Activated CD4-positive, alpha-beta memory T cell treated with anti-CD3 and anti-CD28 coated beads, Interleukin-2, amount 10 ng/mL, durations not matched to agents 7 days and 5 days (primary cell): ENCODE measurements around the gene SERPINA6. TPM values are rescaled to one million over a fixed set of nuclear protein-coding genes. Genes with fewer than 3 reads are reported as not detected.
"Not testable (repeated sequence)": the region's sequence is repeated elsewhere in the genome, so short reads cannot be mapped to it uniquely, and the experiment has no call there.

ENCODE experiments used
- CTCF ChIA-PET: fragments of 350-600 bp; sonication (Branson Sonifier 250); formaldehyde crosslinking; loops from one replicate; lab custom pipeline; 2021; ENCODE audit warnings: antibody characterized with exemption, inconsistent platforms; lab: Charles Lee
- POLR2A ChIA-PET: fragments of 350-600 bp; sonication (Branson Sonifier 250); formaldehyde crosslinking; loops from one replicate; lab custom pipeline; 2021; ENCODE audit warnings: antibody characterized with exemption; lab: Charles Lee
- DNase-seq: peaks from one replicate; pipeline ENCODE4 v3.0.0-alpha.2; 2020
- H3K27ac Mint-ChIP-seq: one replicate; pipeline ENCODE4 v1.8.0; 2021; ENCODE audit warnings: mild to moderate bottlenecking, mixed read lengths
- H3K27me3 Mint-ChIP-seq: one replicate; pipeline ENCODE4 v1.8.0; 2021; ENCODE audit warnings: mixed read lengths
- H3K36me3 Mint-ChIP-seq: one replicate; pipeline ENCODE4 v1.8.0; 2021; ENCODE audit warnings: low read depth, mixed read lengths
- H3K4me1 Mint-ChIP-seq: one replicate; pipeline ENCODE4 v1.8.0; 2021; ENCODE audit warnings: mixed read lengths
- H3K4me3 Mint-ChIP-seq: one replicate; pipeline ENCODE4 v1.8.0; 2021; ENCODE audit warnings: mild to moderate bottlenecking, mixed read lengths
- H3K9me3 Mint-ChIP-seq: one replicate; pipeline ENCODE4 v1.8.0; 2021; ENCODE audit warnings: mixed read lengths
- total RNA-seq, 2 experiments: library from RNA; stranded (reverse); gene quantifications; one replicate each; pipeline ENCODE4 v1.2.3, GENCODE V29; 2021

SERPINA6 gene, protein sequence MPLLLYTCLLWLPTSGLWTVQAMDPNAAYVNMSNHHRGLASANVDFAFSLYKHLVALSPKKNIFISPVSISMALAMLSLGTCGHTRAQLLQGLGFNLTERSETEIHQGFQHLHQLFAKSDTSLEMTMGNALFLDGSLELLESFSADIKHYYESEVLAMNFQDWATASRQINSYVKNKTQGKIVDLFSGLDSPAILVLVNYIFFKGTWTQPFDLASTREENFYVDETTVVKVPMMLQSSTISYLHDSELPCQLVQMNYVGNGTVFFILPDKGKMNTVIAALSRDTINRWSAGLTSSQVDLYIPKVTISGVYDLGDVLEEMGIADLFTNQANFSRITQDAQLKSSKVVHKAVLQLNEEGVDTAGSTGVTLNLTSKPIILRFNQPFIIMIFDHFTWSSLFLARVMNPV
- total RNA-seq, result not detected

DNA sequence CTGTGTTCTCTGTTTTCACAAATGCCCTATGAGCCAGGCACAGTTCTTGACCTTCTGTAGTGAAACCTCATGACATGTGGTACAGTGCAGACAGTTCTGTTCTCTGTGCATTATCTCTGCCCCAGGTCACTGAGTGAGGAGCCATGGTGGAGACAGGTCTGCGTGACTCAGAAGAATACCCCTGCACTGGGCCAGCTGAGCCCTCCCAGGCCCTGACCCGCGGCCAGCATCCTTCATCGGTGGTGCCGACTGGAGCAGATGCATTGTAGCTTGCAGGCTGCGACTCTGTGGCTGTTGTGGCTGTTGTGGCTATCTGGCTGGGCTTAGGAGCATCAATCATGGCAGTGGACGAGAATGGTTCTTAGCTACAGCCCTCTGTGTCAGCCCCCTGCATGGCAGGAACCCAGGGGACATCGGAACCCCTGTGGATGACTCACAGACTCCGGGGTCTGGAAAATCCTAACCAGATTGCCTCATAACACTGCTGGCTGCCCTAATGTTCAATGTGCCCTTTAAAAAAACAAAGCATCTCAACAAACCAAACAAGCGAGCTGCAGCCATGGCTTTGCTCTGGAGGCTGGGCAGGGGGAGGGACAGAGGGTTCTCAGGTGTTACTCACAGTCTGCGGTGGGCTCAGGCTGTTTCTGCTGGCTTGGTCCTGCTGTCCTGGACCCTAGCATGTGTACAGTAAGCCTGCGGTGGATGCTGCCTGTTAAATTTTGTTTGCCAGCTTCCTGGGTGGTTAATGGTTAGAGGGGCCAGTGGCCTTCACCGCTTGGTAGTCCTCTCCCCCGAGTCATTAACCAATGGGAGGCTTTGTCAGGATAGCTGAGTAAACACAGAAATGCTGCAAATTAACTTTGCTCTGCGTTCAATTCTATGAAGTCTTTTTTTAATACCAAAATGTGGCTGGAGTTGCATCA is at the start of gene SERPINA6:
Gene SERPINA6, minus strand, starts transcription at position 689 of the 923 bp plus-strand sequence. CDS start 8,688 bp downstream, outside the sequence.
- H3K9me3 Mint-ChIP-seq, result no peaks in the 10 kb centered on the region
- CTCF ChIA-PET, result no interaction called here
- POLR2A ChIA-PET, result no interaction called here

DNA sequence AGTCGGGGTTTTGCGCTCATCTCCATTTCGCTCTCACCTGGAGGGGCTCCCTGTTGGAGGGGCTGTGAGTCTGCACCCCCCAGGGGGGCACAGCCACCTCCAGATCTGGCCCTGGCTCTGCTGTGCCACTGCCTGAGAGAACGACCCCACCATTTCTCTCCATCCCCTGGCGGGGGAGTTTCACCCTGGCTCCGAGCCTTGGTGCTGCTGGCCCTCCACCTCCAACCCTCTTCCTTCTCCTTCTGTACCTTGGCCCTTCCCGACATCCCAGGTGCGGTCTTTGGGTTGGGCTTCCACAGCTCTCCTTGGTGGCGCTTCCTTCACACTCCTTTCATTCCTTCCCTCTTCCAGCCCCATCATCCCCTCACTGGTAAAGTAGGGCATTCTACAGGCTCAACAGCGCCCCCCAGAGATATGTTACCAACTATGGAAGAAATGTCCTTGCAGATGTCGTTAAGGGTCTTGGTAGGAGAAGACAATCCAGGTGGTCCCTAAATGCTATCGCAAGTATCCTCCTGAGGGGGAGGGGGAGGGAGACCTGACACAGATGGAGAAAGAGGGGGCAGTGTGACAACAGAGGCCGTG is 49.0 kb upstream of the SERPINA6 start:
- DNase-seq, result no peak
- ChIA-PET POLR2A (no interaction called here), CTCF (no interaction called here)
- no peak overlapping the region for H3K4me3 Mint-ChIP-seq
- H3K36me3 Mint-ChIP-seq, result no peaks in the 10 kb centered on the region
- no peak overlapping the region for H3K27ac Mint-ChIP-seq
- peaks cover 4% of the 10 kb centered on the region for H3K27me3 Mint-ChIP-seq
- H3K9me3 Mint-ChIP-seq, result no peaks in the 10 kb centered on the region
- peaks cover 2% of the 10 kb centered on the region for H3K4me1 Mint-ChIP-seq

More for the DNA sequence above, at the start of gene SERPINA6:
- Mint-ChIP-seq H3K36me3 (no peaks in the 10 kb centered on the region), H3K27me3 (peaks cover 2% of the 10 kb centered on the region), H3K4me1 (no peaks in the 10 kb centered on the region), H3K27ac (no peak within 1 kb of the TSS), H3K4me3 (no peak within 1 kb of the TSS)
- DNase-seq, result no peak

DNA sequence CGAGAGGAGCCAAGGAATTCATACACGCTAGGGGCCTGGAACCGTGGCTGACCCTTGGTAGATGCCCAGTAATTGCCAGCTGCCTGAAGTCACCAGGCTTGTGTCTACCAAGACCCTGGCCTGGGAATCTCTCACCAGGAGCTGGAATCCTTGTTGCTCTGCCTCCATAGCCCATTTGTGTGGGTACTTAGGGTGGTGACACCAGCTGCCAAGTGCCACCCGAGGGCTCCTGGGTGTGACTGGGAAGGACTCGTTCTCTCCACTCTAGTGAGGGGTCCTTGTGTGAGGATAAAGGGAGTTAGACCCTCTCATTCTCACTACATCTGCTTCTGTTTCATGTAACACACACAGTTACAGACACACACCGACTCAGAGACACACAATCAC is 47.4 kb upstream of the SERPINA6 start:
- H3K36me3 Mint-ChIP-seq, result no peaks in the 10 kb centered on the region
- ChIA-PET CTCF (no interaction called here), POLR2A (no interaction called here)
- no peak overlapping the region for H3K4me3 Mint-ChIP-seq
- H3K9me3 Mint-ChIP-seq, result no peaks in the 10 kb centered on the region
- H3K27ac Mint-ChIP-seq, result no peak overlapping the region
- no peaks in the 10 kb centered on the region for H3K4me1 Mint-ChIP-seq
- DNase-seq, result no peak
- H3K27me3 Mint-ChIP-seq, result peaks cover 4% of the 10 kb centered on the region

DNA sequence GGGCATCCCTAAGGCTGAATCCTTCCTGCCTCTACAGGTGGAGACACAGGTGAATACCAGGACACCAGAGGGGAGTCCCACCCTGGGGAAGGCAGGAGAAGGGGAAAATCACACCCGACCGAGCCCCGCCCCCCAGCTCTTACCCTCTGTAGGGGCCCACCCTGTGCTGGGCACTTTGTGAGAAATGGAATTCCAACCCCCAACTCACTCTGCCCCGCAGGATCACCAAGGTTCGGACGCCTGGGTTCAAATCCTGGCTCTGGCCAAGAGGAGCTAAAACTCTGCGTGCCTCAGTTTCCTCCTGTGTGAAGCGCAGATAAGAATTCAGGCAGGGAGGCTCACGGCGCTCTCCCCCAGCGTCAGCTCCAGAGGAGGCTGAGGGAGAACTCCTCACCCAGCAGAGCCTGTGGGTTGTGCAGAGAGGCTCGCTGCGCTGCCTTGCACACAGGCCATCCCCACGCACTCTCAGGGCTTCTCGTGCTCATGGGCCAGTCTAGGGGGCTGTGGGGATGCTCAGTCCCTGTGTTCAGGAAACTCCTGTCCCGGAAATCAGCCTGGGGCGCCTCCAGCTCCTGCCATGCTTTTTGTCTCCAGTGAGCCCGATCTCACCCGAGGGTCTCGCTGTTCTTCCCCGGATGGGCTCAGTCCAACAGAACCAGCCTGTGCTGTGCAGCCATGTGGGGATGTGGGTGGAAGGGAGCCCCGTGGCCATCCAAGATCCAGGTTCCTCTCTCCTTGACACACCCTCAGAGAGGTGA is 46.8 kb upstream of the SERPINA6 start:
- H3K9me3 Mint-ChIP-seq, DNase-seq, H3K27ac Mint-ChIP-seq, H3K36me3 Mint-ChIP-seq, CTCF ChIA-PET, H3K4me3 Mint-ChIP-seq, POLR2A ChIA-PET, H3K27me3 Mint-ChIP-seq, H3K4me1 Mint-ChIP-seq: not testable (repeated sequence)

DNA sequence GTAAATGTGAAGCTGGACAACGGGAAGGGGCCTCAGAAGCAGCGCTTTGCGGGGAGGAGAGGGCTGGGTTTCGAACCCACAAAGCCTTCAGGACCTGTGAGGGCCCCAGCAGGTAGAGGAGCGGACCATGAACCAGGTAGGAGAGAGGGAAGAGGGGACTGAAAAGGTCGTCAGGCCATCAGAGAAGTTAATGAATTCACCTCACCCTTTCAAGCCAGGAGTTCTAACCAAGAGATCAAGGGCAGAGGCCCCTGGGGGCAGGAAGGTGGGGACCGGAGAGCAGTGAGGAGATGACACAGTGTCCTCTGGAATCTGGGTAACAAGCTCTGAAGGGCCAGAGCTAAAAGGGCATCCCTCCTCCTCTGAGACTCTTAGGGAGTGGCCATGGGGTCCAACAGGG is 45.8 kb upstream of the SERPINA6 start:
- POLR2A ChIA-PET, result no interaction called here
- no peaks in the 10 kb centered on the region for H3K27me3 Mint-ChIP-seq

DNA sequence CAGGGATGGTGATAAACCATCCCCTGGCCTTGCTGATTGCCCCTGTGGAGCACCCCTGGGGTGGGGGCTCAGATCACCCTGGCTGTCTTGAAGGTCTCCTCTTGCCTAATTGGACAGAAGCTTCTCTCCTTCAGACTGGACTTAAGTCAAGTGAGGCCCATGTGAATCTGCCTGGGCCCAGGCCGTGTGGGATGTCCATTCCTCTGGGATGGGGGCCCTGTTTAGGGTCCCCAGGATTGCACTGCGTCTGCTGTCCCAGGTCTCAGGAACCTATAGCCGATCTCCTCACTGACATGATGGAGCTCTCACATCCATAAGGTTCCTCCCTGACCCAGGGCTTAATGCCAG is 45.1 kb upstream of the SERPINA6 start:
- CTCF ChIA-PET, result no interaction called here
- Mint-ChIP-seq H3K27ac (no peak overlapping the region), H3K4me1 (no peaks in the 10 kb centered on the region), H3K4me3 (no peak overlapping the region), H3K36me3 (no peaks in the 10 kb centered on the region), H3K27me3 (no peaks in the 10 kb centered on the region), H3K9me3 (no peaks in the 10 kb centered on the region)
- no peak for DNase-seq
- POLR2A ChIA-PET, result no interaction called here

More for the DNA sequence above, 45.8 kb upstream of the SERPINA6 start:
- CTCF ChIA-PET, result no interaction called here
- Mint-ChIP-seq H3K9me3 (no peaks in the 10 kb centered on the region), H3K4me1 (no peaks in the 10 kb centered on the region), H3K27ac (no peak overlapping the region), H3K36me3 (no peaks in the 10 kb centered on the region), H3K4me3 (no peak overlapping the region)
- no peak for DNase-seq

DNA sequence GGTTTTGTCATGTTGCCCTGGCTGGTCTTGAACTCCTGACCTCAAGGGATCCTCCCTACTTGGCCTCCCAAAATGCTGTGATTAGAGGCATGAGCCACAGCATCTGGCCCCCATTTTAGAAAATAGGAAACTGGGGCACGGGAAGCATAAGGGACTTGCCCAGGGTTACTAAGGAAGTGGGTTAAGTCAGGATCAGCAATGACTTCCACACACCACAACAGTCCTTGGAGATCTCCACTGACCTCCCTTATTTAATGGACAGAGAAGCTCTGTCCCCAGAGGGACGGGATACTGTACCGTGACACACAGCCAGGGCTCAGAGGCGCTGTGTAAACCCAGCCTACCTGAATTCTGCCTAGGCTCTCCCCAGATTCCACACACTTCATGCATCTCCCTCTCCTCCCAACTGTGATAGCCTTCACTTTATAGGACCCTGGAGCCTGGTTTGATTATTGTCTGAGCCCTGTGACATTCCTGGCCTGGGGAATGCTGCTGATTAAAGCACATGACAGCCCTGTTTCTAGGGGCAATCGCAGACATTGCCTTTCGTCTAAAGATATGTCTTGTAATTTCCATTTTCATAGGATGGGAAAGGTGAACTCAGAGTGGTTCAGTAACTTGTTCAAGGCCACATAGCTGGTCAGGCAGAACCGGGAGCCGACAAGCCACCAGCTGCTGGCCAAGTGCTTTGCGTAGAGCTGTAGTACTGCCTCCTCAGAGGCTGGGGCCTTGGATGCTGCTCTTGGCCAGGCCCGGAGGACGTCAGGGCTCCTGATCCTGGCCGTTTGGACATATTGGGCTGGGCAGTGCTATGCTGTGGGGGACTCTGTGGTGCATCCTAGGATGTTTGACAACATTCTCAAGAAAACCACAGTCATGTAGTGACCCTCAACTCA is 44.5 kb upstream of the SERPINA6 start:
- CTCF ChIA-PET, result no interaction called here
- POLR2A ChIA-PET, result no interaction called here
- Mint-ChIP-seq H3K9me3 (no peaks in the 10 kb centered on the region), H3K4me1 (no peaks in the 10 kb centered on the region), H3K27ac (no peak overlapping the region), H3K4me3 (no peak overlapping the region), H3K27me3 (no peaks in the 10 kb centered on the region), H3K36me3 (no peaks in the 10 kb centered on the region)
- DNase-seq, result no peak

DNA sequence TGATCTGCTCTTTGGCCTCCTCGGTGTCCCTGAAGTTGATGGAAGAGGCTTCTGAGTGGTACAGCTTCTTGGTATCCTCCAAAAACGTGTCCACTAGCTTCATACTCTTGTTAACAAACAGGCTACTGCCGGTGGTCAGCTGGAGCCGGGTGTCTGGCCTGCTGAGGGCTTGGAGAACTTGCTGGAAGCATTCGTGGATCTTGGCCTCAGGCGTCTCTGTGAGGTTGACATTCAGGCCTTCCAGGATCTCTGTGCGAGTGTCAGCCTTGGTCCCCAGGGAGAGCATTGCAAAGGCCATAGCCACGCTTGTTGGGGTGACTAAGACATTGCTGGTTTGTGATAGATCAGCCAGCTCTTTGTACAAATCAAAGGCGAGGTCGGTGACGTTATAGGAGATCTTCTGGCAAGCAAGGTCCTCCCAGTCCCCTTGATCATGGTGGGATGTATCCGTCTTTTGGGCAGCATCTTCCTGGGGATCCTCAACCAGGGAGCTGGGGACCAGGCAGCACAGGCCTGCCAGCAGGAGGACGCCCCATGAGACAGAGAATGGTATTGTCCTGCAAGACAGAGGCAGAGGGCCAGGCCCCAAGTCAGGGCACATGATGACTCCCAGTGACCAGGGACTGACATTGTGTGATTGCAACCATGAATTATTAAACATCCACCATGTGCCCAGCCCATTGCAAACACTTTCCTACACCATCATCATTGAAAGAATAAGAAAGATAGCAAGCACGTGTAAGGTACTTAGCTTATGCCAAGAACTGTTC is 43.2 kb upstream of the SERPINA6 start, which contains the start of gene SERPINA2:
Gene SERPINA2, minus strand, starts transcription at position 553 of the 770 bp plus-strand sequence.
- ChIA-PET POLR2A (no interaction called here), CTCF (no interaction called here)
- Mint-ChIP-seq H3K9me3 (no peaks in the 10 kb centered on the region), H3K27ac (no peak within 1 kb of the TSS), H3K36me3 (no peaks in the 10 kb centered on the region), H3K4me1 (no peaks in the 10 kb centered on the region), H3K4me3 (no peak within 1 kb of the TSS), H3K27me3 (no peaks in the 10 kb centered on the region)
- DNase-seq, result no peak

DNA sequence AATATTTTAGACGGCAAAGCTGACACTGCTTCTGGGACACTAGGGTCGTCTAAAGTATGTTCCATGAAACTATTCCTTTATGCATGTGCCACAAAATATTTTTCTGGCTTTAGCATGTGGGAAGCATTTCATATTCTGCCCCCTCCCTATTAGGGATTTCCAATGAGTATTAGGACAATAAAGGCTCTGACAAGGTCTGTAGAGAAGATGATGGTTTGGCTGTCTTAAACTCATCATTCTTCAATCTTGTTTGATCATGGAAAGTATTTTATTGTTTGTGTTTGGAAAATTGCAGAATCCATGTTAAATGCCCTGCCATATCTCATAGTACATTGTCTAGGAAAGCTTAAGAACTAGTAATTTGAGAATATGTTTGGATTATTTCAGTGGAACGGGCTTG is 42.5 kb upstream of the SERPINA6 start:
- ChIA-PET POLR2A (no interaction called here), CTCF (no interaction called here)
- H3K4me3 Mint-ChIP-seq, result no peak overlapping the region
- H3K36me3 Mint-ChIP-seq, result no peaks in the 10 kb centered on the region
- no peak overlapping the region for H3K27ac Mint-ChIP-seq
- no peak for DNase-seq
- H3K9me3 Mint-ChIP-seq, result no peaks in the 10 kb centered on the region
- no peaks in the 10 kb centered on the region for H3K4me1 Mint-ChIP-seq
- no peaks in the 10 kb centered on the region for H3K27me3 Mint-ChIP-seq

DNA sequence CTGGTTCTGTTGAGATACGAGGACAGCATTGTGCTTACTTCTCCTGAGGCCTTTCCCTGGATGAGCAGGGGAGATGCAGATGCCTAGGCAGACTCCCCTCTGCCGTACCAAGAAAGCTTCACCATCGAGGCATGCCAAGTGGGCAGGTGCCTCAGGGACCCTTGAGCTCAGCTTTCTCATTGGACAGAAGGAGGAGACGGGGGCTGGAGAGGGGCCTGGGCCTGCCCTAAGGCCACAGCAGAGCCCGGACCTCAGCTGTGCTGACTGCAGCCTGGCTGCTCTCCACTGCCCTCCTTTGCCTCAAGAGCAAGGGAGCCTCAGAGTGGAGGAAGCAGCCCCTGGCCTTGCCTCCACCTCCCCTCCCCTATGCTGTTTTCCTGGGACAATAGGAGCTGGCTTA is 41.8 kb upstream of the SERPINA6 start:
- no peaks in the 10 kb centered on the region for H3K4me1 Mint-ChIP-seq
- ChIA-PET CTCF (no interaction called here), POLR2A (no interaction called here)
- no peak for DNase-seq
- no peak overlapping the region for H3K27ac Mint-ChIP-seq
- no peak overlapping the region for H3K4me3 Mint-ChIP-seq
- no peaks in the 10 kb centered on the region for H3K27me3 Mint-ChIP-seq
- no peaks in the 10 kb centered on the region for H3K9me3 Mint-ChIP-seq
- H3K36me3 Mint-ChIP-seq, result no peaks in the 10 kb centered on the region

DNA sequence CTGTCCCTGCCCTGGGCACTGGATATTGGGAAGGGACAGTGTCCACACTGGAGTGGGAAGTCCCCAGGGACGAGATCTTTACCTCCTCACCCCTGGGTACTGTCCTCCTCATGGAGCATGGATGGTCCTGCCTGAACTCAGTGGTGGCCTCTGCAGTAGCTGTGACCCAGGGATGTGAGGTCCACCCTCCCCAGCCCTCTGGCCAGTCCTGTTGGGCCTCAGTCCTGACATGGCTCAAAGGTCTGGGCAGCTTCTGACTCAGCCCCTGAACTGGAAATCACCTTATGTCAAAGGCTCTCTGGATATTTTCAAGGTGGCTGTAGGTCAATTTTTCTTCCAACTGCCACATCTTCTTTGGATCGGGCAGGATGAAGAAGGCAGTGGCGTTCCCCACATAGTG is 40.9 kb upstream of the SERPINA6 start:
- POLR2A ChIA-PET, result no interaction called here
- H3K36me3 Mint-ChIP-seq, result no peaks in the 10 kb centered on the region
- H3K4me3 Mint-ChIP-seq, result no peak overlapping the region
- H3K4me1 Mint-ChIP-seq, result no peaks in the 10 kb centered on the region
- H3K9me3 Mint-ChIP-seq, result no peaks in the 10 kb centered on the region
- no peaks in the 10 kb centered on the region for H3K27me3 Mint-ChIP-seq
- no peak overlapping the region for H3K27ac Mint-ChIP-seq
- CTCF ChIA-PET, result no interaction called here
- DNase-seq, result no peak
